A549 (cell line): ENCODE data around the gene ZBTB44.

Source experiments
- MAFK ChIP-seq: fragments of 450-650 bp; IDR thresholded peaks from 2 replicates; pipeline ENCODE4 v1.6.1; 2014; ENCODE audit not compliant: partially characterized antibody
- NR3C1 ChIP-seq: fragments of >200 bp; sonication (Bioruptor Twin); formaldehyde crosslinking; IDR thresholded peaks from 3 replicates; pipeline ENCODE4 v1.6.1; 2017
- POLR2AphosphoS2 ChIP-seq: conservative IDR thresholded peaks from 2 replicates; pipeline ENCODE4 v1.6.1; 2012; ENCODE audit warnings: low read length, improper control_type of control experiment, inconsistent platforms
- RFX5 ChIP-seq: fragments of 450-650 bp; IDR thresholded peaks from 2 replicates; pipeline ENCODE4 v1.7.1; 2014; ENCODE audit warnings: antibody characterized with exemption, mild to moderate bottlenecking, moderate library complexity
- SMC3 ChIP-seq: fragments of >200 bp; sonication (Bioruptor Twin); formaldehyde crosslinking; IDR thresholded peaks from 3 replicates; pipeline ENCODE4 v1.6.1; 2018; ENCODE audit warnings: inconsistent platforms
- TF ChIP-seq, protein P1 (sequence below): fragments of >200 bp; sonication (Bioruptor Twin); formaldehyde crosslinking; IDR thresholded peaks from 3 replicates; pipeline ENCODE4 v1.5.1; 2016

DNA sequence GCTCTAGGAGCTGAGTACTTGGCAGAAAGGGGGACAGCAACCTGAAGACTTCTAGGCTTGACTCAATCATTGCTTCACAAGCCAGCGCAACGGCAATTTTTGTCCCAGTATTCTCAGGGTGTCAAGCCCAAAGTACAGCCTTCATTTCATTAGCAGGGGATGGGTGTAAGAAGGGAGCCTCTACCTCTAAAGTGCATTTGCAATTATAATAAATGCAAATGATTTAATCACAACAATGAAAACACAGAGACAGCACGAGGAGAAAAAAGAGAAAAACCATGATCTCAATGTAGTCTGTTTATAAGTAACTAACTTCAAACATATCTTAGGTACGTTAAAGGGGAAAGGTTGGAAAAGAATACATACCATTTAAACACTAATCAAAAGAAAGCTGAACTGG is 34.7 kb downstream of the ZBTB44 start:
- TF ChIP-seq NR3C1: no peak
- TF ChIP-seq, protein P1, sequence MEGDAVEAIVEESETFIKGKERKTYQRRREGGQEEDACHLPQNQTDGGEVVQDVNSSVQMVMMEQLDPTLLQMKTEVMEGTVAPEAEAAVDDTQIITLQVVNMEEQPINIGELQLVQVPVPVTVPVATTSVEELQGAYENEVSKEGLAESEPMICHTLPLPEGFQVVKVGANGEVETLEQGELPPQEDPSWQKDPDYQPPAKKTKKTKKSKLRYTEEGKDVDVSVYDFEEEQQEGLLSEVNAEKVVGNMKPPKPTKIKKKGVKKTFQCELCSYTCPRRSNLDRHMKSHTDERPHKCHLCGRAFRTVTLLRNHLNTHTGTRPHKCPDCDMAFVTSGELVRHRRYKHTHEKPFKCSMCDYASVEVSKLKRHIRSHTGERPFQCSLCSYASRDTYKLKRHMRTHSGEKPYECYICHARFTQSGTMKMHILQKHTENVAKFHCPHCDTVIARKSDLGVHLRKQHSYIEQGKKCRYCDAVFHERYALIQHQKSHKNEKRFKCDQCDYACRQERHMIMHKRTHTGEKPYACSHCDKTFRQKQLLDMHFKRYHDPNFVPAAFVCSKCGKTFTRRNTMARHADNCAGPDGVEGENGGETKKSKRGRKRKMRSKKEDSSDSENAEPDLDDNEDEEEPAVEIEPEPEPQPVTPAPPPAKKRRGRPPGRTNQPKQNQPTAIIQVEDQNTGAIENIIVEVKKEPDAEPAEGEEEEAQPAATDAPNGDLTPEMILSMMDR: no peak
- TF ChIP-seq POLR2AphosphoS2: no peak
- no peak for TF ChIP-seq MAFK
- TF ChIP-seq RFX5: no peak
- no peak for TF ChIP-seq SMC3
